ENCODE results near the gene TSNAXIP1.
A peak's percentile ranks its signal among the peaks of the same experiment; 100 is the strongest.

The TSNAXIP1 gene

GRCh38 chr16:67803894-67804293, 2.8 kb upstream of the TSNAXIP1 start:
- no peak overlapping the region for H3K4me3 ChIP-seq (ENCODE audit: low read depth, low read length)
- DNase-seq = no peak
- H3K27me3 ChIP-seq = no peaks in the 10 kb centered on the region
- peaks cover 33% of the 10 kb centered on the region for H3K36me3 ChIP-seq
- no peaks in the 10 kb centered on the region for H3K4me1 ChIP-seq
- no peak for TF ChIP-seq CTCF (IDR thresholded peaks at IDR 0.05; ENCODE audit: low read depth, low read length)
- H3K9me3 ChIP-seq = no peaks in the 10 kb centered on the region

GRCh38 chr16:67804853-67805542, 1.7 kb upstream of the TSNAXIP1 start:
- Histone ChIP-seq H3K9me3 (no peaks in the 10 kb centered on the region), H3K36me3 (peaks cover 27% of the 10 kb centered on the region), H3K4me1 (no peaks in the 10 kb centered on the region), H3K27me3 (no peaks in the 10 kb centered on the region), H3K4me3 (ENCODE audit: low read depth, low read length) (peak overlapping the region; percentile 90)
- DNase-seq = no peak
- TF ChIP-seq CTCF (IDR thresholded peaks at IDR 0.05; ENCODE audit: low read depth, low read length) = no peak

GRCh38 chr16:67805718-67806427, 816 bp upstream of the TSNAXIP1 start:
- Histone ChIP-seq H3K4me3 (ENCODE audit: low read depth, low read length) (peak overlapping the region; percentile 90), H3K9me3 (no peaks in the 10 kb centered on the region), H3K36me3 (peaks cover 22% of the 10 kb centered on the region), H3K4me1 (no peaks in the 10 kb centered on the region), H3K27me3 (no peaks in the 10 kb centered on the region)
- no peak for DNase-seq
- no peak for TF ChIP-seq CTCF (IDR thresholded peaks at IDR 0.05; ENCODE audit: low read depth, low read length)

- H3K4me3 ChIP-seq (ENCODE audit: low read depth, low read length) = peak overlapping the region; percentile 90
- TF ChIP-seq CTCF (IDR thresholded peaks at IDR 0.05; ENCODE audit: low read depth, low read length) = peak; percentile 21; the same call in 1 of the 2 replicates
- no peaks in the 10 kb centered on the region for H3K27me3 ChIP-seq
- H3K4me1 ChIP-seq = no peaks in the 10 kb centered on the region
- H3K36me3 ChIP-seq = peaks cover 15% of the 10 kb centered on the region
- no peaks in the 10 kb centered on the region for H3K9me3 ChIP-seq
- DNase-seq = no peak
Measured at GRCh38 chr16:67807148-67807682, 526 bp downstream of the TSNAXIP1 start.

- no peak for TF ChIP-seq CTCF (IDR thresholded peaks at IDR 0.05; ENCODE audit: low read depth, low read length)
- Histone ChIP-seq H3K4me1 (no peaks in the 10 kb centered on the region), H3K36me3 (no peaks in the 10 kb centered on the region), H3K27me3 (no peaks in the 10 kb centered on the region), H3K9me3 (no peaks in the 10 kb centered on the region), H3K4me3 (ENCODE audit: low read depth, low read length) (no peak overlapping the region)
- DNase-seq = no peak
Measured at GRCh38 chr16:67811899-67812298, 5.2 kb downstream of the TSNAXIP1 start.

- DNase-seq = no peak
- Histone ChIP-seq H3K9me3 (no peaks in the 10 kb centered on the region), H3K4me3 (ENCODE audit: low read depth, low read length) (no peak overlapping the region), H3K4me1 (no peaks in the 10 kb centered on the region), H3K36me3 (no peaks in the 10 kb centered on the region), H3K27me3 (no peaks in the 10 kb centered on the region)
- TF ChIP-seq CTCF (IDR thresholded peaks at IDR 0.05; ENCODE audit: low read depth, low read length) = no peak
Measured at GRCh38 chr16:67814567-67814966, 7.9 kb downstream of the TSNAXIP1 start.
